Tibial artery (tissue), 4 donors: ENCODE measurements around the gene TTC21B.

Experiments
- DNase-seq, 2 donors: peaks; one replicate each; pipeline ENCODE4 v3.0.0-alpha.2; 2019
- H3K27ac ChIP-seq, 2 donors: fragments of 200-600 bp; sonication (generic) in 1 of 2; 1 replicate in 1 of 2; 2 replicates in 1 of 2; pipeline ENCODE4 v1.5.1; 2018 to 2019; ENCODE audit warnings: mild to moderate bottlenecking in 1 of 2
- H3K27me3 ChIP-seq, 2 donors: fragments of 200-600 bp; sonication (generic) in 1 of 2; one replicate each; pipeline versions ENCODE4 v1.5.1 to v1.6.0; 2016 to 2019
- H3K36me3 ChIP-seq, 3 donors: fragments of 200-600 bp; sonication (generic) in 2 of 3; one replicate each; pipeline ENCODE4 v1.5.1; 2016 to 2019; ENCODE audit warnings: mild to moderate bottlenecking in 2 of 3
- H3K4me1 ChIP-seq, 4 donors: fragments of 200-600 bp; sonication (generic) in 2 of 4; 1 replicate in 3 of 4; 2 replicates in 1 of 4; pipeline ENCODE4 v1.5.1; 2016 to 2019
- H3K4me3 ChIP-seq, 2 donors: fragments of 200-600 bp; sonication (generic) in 1 of 2; 1 replicate in 1 of 2; 2 replicates in 1 of 2; pipeline ENCODE4 v1.5.1; 2018 to 2019; ENCODE audit warnings: mild to moderate bottlenecking in 2 of 2
- H3K9me3 ChIP-seq, 3 donors: fragments of 200-600 bp; sonication (generic) in 1 of 3; one replicate each; pipeline ENCODE4 v1.5.1; 2016 to 2019
- CTCF ChIP-seq, 2 experiments: fragments of 200-600 bp in 1 of 2; fragments of 450-650 bp in 1 of 2; IDR thresholded peaks; one replicate each; pipeline ENCODE4 v1.5.1; 2017 to 2019; ENCODE audit warnings: antibody characterized with exemption in 2 of 2, mild to moderate bottlenecking in 1 of 2, moderate library complexity in 1 of 2
- intact Hi-C: fragments of 100-400 bp; cut with DNase I; formaldehyde crosslinking; loops from one replicate; pipeline ENCODE4 v1.15.0; 2023; ENCODE audit warnings: low total_unique reads

The TTC21B gene

GRCh38 chr2:165895974-165896373 lies 57.6 kb downstream of the TTC21B start:
- DNase-seq: no peak
- H3K36me3 ChIP-seq: peaks cover 55 to 62% (median 59%) of the 10 kb centered on the region in 3 donors
- no peak for TF ChIP-seq CTCF (IDR thresholded peaks at IDR 0.05)

GRCh38 chr2:165893556-165893955 lies 60.0 kb downstream of the TTC21B start:
- Histone ChIP-seq H3K27me3 (no peaks in the 10 kb centered on the region), H3K9me3 (no peaks in the 10 kb centered on the region), H3K4me3 (no peak overlapping the region), H3K27ac (no peak overlapping the region), H3K36me3 (peaks cover 49 to 69% (median 59%) of the 10 kb centered on the region in 3 donors), H3K4me1 (no peaks in the 10 kb centered on the region)
- TF ChIP-seq CTCF (IDR thresholded peaks at IDR 0.05): no peak
- intact Hi-C loops: no loop called here
- no peak for DNase-seq

More at GRCh38 chr2:165895974-165896373, 57.6 kb downstream of the TTC21B start:
- Histone ChIP-seq H3K4me3 (no peak overlapping the region), H3K27ac (no peak overlapping the region), H3K4me1 (no peaks in the 10 kb centered on the region), H3K9me3 (no peaks in the 10 kb centered on the region), H3K27me3 (no peaks in the 10 kb centered on the region)
- intact Hi-C loops: no loop called here

DNA sequence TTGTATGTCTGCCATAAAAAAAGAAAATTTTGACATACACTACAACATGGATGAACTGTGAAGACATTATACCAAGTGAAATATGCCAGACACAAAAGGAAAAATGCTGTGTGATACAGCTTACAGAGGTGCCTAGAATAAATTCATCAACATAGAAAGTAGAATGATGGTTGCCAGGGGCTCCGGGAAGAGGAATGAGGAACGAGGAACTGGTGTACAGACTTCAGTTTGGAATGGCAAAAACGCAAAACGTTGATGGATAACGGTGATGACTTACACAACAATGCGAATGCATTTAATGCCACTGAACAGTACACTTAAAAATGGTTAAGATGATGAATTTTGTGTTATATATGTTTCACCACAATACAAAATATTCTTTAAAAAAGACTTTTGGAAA lies 61.0 kb downstream of the TTC21B start:
- no peak overlapping the region for H3K4me3 ChIP-seq
- no peaks in the 10 kb centered on the region for H3K4me1 ChIP-seq
- H3K27me3 ChIP-seq: no peaks in the 10 kb centered on the region
- intact Hi-C loops: no loop called here
- TF ChIP-seq CTCF (IDR thresholded peaks at IDR 0.05): no peak
- peaks cover 47 to 62% (median 48%) of the 10 kb centered on the region in 3 donors for H3K36me3 ChIP-seq
- DNase-seq: no peak
- no peaks in the 10 kb centered on the region for H3K9me3 ChIP-seq
- no peak overlapping the region for H3K27ac ChIP-seq

DNA sequence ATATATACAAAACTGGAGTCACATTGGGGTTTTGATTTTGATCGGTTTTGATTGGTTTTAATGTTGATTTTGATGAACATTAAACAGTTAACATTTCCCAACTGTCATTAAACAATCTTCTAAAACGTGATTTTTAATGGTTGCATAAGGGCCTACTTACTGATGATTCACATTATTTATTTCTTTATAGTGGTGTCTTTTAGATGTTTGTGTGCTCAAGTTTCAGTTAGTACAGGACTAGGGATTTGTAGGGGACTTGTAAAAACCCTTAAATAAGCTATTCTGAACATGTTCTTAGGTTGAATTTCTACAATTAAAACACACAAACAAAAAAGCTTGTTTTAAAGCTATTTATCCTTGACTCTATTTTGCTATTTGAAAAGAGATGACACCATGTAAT lies 61.6 kb downstream of the TTC21B start:
- Histone ChIP-seq H3K9me3 (no peaks in the 10 kb centered on the region), H3K27me3 (no peaks in the 10 kb centered on the region), H3K4me1 (no peaks in the 10 kb centered on the region), H3K36me3 (peaks cover 44 to 60% (median 44%) of the 10 kb centered on the region in 3 donors), H3K4me3 (no peak overlapping the region), H3K27ac (no peak overlapping the region)
- intact Hi-C loops: no loop called here
- no peak for TF ChIP-seq CTCF (IDR thresholded peaks at IDR 0.05)
- DNase-seq: no peak

DNA sequence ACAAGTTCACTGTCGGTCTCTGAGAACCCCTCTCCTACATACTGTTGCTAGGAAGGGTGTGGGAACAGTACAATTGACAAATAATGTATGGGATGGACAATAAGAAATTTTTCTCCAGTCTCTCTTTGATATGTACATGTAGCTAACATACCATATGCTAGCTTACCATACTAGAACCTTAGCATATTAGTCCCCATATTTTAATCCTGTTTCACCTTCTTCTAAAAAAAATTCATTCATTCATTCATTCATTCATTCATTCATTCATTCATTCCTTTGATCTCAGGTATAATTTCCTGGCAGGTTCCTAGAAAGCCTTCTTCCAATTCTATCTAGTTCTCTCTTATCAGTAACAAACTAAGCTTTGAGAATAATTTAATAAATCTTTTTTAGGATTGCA lies 62.2 kb downstream of the TTC21B start:
- peaks cover 42 to 58% (median 43%) of the 10 kb centered on the region in 3 donors for H3K36me3 ChIP-seq
- DNase-seq: no peak
- no peak overlapping the region for H3K4me3 ChIP-seq
- no peak for TF ChIP-seq CTCF (IDR thresholded peaks at IDR 0.05)
- no peak overlapping the region for H3K27ac ChIP-seq
- H3K27me3 ChIP-seq: no peaks in the 10 kb centered on the region
- intact Hi-C loops: no loop called here
- no peaks in the 10 kb centered on the region for H3K4me1 ChIP-seq
- H3K9me3 ChIP-seq: no peaks in the 10 kb centered on the region

- no peaks in the 10 kb centered on the region for H3K4me1 ChIP-seq
- peaks cover 36 to 44% (median 41%) of the 10 kb centered on the region in 3 donors for H3K36me3 ChIP-seq
- DNase-seq: no peak
- no peak overlapping the region for H3K27ac ChIP-seq
- TF ChIP-seq CTCF (IDR thresholded peaks at IDR 0.05): no peak
- H3K4me3 ChIP-seq: no peak overlapping the region
- H3K27me3 ChIP-seq: no peaks in the 10 kb centered on the region
- H3K9me3 ChIP-seq: no peaks in the 10 kb centered on the region
- intact Hi-C loops: no loop called here
Observed at GRCh38 chr2:165889798-165890197, 63.8 kb downstream of the TTC21B start.
